Fibroblast of skin of right quadriceps (primary cell): ENCODE measurements around the gene LRMDA.
"Not testable (repeated sequence)": the region's sequence is repeated elsewhere in the genome, so short reads cannot be mapped to it uniquely, and the experiment has no call there.

ENCODE experiments used
- DNase-seq: peaks from one replicate; pipeline ENCODE4 v3.0.0-alpha.2; 2013

LRMDA gene

DNA sequence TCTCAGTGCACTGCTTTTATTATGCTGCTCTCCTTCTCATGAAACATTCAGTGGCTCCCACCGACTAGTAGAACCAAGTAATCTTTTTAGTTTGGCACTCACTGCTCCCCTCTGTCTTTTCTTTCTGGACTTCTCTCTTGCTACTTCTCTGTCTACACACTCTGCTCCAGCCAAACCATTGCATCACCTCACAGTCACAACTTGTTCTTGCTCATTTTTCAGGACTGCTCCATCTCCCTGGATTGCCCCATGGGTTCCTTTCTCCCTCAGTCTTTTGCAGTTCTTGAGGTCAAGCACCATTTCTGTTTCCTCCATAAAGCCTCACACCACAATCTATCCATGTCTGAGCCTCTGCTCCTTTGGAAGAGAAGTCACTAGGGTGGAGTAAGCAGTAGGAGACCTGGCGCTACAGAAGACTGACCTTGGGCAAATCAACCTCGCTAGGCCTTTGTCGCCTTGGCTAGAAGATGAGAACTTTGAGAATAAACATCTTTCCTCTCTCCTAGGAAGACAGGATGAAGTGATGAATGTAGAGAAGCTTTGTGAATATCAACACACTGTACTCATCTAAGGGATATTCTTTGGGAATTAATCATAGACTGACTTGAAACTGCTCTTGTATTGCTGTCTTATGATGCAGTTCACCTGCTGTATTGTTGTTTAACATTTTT is 186.2 kb downstream of the LRMDA start:
- no peak for DNase-seq

DNA sequence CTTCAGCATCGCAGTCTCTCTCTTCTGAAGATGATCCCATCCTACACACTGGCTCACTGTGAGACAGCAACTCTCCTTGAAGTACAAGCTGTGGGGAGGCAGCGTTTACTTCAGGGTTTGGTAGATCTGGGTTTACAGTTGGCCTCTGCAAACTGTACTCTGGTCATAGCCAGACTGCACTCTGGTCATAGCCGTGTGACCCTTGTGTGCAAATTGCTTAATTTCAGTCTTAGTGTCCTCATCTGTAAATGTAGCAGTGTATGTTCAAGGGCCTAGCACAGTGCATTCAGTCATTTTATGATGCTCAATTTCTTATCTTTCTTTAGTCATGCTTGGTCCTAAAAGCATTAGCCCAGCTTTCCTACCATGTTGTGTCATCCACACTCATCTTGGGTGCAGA is 188.2 kb downstream of the LRMDA start:
- DNase-seq, result no peak

DNA sequence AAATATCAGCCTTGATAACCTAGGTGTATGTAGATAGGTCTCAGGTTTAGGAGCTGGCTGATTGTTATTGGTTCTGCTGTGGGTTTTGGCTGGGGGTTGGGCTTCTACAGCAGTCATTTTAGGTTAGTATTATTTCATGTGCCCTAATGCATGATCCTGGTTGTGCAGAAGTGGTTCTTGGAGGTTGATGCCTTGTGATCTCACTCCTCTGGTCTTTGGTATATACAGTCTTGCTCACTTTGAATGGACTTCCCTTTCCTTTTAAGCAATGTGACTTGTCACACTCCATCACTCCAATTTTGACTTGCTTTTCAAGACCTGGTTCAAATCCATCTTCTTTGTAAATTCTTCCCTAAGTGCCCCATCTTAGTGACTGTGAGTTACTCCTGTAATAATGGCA is 188.9 kb downstream of the LRMDA start:
- no peak for DNase-seq

DNA sequence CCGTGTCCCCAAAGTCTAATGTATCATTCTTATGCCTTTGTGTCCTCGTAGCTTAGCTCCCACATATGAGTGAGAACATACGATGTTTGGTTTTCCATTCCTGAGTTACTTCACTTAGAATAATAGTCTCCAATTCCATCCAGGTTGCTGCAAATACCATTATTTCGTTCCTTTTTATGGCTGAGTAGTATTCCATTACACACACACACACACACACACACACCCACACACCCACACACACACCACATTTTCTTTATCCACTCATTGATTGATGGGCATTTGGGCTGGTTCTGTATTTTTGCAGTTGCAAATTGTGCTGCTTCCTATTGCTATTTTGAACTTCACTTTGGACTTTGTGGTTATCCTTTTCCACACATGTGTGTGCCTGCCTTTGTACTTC is 189.6 kb downstream of the LRMDA start:
- not testable (repeated sequence) for DNase-seq

DNA sequence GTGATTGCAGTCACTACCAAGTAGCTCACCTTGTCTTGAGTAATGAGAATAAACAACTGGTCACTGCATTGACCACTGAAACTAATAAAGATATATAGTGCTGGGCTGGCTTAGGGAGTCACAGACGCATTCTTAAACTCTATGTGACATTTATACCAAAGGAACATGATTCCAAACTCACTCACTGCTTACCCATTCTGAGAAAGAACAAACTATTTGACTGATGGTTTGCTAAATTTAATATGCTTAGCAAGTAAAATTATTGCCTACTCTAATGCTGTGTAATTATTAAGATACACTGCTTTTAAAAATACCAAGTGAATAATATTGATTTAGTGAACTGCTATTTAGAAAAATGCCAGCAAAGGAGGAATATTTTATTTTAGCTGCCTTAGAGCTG is 191.1 kb downstream of the LRMDA start:
- no peak for DNase-seq

DNA sequence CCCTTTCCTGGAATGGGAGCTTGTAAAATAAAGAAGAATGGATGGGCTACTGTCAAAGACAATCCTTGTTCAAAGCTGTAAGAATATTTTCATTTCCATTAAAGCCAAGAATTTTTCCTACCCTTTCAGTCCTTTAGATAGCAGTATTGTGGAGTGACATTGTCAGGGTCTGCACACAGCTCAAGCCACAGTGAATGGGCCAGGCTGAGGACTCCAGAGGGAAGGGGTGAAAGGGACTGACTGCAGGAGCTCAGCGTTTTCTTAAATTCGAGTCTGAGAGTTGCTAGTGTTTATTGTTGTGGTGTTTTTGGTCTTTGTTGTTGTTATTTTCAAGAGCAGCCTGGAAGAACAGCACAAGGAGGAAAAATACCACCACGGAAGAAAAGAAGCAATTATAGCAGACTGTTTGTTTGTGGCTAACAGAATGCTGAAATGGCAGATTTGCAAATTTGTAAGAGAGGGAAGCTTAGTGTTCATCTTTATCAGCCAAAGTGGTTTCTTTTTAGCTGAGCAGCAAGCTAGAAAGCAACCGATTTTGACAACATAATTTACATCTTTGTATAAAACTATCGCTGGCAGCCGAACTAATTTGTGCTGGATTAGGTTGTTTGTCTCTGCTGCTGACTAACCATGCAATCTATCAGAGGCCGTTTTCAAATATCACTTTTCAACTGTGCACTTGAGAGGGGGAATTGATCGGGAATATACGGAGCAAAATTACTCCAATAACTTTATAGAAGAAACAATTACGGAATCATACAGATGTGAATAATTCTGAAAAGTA is 192.1 kb downstream of the LRMDA start:
- DNase-seq, result no peak

DNA sequence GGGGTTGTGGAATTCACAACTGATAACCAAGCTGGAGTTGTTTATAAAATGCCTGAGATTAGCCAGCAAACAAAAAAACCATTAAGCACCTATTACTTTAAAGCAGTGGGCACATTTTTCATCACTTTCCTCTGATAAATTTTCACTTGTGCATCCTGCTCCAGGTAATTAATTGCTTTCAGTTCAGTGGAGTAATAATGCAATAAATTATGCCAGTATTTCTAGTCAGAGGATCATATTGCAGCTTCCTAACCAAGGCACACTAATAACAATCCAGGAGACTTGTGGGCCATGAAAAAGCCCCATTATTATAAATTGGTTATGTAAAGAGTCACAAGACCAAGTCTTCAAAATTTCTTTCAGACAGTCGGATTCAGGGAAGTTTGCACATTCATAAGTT is 193.2 kb downstream of the LRMDA start:
- no peak for DNase-seq

DNA sequence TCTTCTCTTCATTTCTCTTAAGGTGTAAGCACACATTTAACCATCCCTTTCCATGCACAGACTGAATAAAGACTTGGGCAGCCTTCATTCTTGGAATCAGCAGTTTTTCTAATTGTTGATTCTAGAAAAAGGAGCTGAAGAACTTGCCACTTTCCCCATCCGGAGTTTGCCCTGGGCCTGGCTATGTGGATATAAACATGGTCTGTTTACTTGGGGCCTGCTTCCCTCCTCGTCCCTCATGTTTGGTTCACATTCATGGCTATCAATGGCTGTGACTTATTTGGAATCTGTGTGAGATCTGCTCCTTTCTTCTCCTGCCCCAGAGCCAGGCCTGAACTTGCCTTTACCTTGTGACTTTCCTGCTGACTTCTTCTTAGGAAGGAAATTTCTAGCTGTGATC is 199.3 kb downstream of the LRMDA start:
- DNase-seq, result no peak

DNA sequence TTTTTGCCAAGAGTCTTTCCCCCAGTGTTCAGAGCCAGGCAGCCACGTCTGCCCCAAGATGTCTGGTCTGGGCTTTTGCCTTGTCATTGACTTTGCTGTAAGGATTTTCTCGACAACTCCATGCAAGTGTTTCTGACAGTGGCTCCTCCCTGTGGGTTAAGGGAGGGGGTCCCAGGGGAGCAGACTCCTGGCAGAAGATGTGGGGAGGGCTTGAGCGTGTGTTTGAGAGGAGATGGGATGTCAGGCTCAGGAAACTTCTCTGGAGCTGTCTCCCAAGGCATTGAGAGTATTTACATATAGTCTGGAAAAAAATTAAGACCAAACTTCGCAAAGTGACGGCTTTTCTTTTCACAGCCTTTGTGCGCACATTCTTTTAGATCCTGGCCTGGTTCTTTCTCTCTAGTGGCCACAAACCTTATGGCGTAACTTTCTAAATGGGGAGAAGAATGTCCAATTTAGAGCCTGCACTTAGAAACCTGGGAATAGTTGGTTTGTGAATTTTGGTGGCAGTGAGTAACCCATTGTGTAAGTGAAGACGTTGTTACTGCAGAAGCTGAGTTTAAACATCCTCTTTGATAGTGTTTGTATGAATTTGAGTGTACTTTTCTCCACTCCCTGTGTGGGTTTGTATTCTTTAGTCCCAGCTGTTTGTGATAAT is 201.5 kb downstream of the LRMDA start:
- DNase-seq, result peak; percentile 65

DNA sequence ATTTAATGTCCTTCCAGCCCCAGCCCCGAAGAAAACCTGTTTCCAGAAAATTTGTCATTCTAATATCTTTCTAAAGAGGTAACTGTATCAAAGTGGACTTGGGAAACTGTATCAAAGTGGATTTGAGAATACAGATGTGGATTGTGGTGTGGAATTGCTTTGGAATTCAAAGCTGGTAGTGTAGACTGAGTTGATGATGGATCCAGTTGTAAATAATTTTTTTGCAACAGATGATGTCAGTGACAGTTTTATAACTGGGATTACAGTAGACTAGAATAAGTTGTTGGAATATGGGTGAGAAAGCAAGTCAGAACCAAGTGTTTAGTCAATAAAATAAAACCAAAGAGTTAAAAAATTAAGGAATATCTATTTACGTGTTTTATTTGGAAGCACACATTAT is 202.1 kb downstream of the LRMDA start:
- DNase-seq, result peak; percentile 28

DNA sequence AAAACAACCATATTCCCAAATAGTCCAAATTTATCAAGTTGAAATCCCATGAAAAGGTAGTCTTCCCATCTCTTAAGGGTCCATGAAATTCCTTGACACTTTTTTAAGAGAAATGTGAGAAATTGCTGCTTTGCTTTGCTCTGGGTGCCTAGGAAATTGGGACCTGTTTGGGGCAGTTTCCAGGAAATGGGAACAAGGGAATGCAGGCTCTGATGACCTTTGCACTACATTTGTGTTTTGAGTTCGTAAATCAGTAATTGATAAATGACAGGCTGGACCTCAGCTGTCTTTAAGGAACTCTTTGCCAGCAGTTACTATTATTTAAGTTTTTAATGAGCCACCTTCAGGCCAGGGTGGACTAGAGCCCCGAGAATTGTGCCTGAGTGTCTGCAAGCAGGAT is 203.5 kb downstream of the LRMDA start:
- no peak for DNase-seq

DNA sequence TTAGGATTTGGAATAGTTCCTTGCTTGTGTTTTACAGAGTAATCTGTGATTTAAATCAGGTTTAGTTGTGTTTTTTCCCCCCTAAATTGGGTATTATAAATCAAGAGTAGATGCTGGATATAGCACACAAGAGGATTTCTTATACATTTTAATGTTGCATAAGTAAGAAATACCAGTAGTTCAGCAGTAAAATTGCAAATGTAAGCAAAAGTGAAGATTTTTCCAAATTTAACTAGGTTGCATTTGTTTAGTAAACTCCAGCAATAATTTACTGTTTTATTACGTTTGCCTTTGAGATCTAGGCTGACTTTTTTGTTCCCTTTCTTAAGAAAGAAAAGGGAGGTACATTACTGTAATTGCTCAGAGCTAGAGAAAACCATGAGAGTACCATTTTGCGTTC is 207.3 kb downstream of the LRMDA start:
- no peak for DNase-seq

DNA sequence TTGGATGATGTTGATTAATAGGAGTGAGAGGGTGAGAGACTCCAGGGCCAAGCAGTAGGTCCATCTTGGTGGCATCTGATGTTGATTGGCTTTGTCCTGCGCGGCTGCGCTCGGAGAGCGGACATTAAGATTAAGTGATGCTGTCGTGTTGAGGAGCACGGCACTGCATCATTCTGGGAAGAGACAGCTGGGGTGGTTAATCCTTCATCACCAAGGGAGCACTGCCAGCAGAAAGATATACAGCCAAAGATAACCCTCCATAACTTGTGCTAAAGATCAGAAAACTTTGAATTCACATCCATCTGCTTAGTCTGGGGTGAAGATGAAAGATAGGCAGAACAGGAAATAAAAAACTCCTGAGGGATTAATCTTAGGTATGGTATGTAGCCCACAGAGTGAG is 208.3 kb downstream of the LRMDA start:
- peak; percentile 36 for DNase-seq

DNA sequence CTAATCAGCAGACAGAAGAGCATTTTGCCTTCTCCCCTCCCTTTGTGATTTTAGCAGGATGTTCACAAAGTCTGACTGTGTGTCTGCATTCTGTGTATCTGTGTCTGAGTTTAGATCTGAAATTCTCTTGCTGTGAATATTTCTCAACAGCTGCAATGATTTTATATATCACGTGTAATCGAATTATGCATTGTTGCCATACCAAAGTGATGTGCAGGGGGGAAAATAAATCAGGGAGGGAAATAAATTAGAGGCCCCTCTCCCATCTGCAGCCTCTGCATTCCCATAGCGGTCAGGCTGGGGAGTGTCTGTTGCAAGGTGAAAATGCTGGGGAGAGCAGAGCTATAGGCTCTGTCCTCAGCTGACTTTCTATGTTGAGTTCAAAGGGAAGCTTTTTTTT is 209.0 kb downstream of the LRMDA start:
- peak; percentile 67 for DNase-seq

DNA sequence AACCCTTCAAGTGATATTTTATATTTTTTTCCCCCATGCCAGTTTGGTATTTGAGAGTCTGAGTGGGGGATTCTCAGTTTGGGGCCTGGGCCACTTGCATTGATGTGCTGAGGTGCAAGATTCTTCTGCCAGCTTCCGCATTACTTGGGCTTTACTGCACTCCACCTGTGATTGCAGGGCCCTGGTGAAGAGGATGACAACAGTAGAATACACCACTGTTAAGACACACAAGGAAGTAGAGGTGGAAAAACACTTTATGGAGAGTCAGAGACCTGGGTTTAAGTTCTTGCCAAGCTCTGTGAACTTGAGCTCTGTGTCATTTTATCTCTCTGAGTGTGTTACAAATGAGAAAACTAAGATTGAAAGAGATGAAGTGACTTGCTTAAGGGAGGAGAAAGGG is 209.4 kb downstream of the LRMDA start:
- DNase-seq, result no peak

DNA sequence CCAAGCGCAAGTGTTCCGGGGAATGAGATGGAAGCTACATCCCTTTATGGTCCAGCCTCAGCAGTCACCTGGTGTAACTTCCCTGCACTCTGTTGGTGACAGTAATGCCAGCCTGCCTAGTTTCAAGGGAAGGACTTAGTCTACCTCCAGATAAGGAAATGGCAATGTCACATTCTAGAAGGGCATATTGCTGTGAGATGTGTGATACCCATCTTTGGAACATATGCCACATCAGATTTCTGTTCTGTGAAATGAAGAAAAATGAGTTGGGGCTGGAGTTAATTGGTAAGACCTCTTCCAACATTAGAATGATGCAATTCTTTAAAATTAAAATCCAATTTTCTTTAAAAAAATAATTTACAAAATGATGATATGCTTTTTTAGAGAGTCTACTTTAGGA is 212.0 kb downstream of the LRMDA start:
- DNase-seq, result no peak

DNA sequence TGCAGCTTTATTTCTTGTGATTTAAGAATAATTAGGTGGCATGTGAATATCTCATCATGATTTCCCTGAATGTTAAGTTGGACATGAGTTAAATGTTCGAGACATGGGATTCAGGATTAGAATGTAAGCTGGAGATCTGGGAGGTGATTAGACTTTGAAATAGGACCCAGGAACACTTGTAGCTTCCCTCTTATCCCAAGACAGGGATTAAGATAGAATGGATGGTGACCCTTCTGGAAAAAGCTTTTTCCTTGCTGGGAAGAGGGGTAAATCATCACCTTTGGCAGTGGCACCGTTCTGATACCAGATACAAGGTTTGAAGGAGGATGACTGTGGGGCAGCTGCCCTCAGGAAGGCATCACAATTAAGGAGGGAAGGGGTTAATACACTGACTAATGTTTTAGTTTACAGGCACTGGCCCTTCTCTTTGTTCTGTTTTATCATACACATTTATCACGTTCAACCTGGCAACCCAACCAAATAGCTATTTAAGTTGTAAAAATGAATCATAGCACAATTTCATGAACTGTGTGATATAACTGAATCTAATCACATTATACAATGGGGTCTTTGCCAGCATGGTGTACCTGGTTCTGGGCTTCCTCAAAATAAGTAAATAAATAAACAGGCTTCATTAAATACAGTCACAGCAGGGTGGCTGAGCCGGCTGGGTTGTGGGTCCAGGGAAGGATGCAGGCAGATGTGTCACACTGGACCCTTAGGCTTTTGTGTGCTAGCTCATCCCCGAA is 212.7 kb downstream of the LRMDA start:
- DNase-seq, result no peak

DNA sequence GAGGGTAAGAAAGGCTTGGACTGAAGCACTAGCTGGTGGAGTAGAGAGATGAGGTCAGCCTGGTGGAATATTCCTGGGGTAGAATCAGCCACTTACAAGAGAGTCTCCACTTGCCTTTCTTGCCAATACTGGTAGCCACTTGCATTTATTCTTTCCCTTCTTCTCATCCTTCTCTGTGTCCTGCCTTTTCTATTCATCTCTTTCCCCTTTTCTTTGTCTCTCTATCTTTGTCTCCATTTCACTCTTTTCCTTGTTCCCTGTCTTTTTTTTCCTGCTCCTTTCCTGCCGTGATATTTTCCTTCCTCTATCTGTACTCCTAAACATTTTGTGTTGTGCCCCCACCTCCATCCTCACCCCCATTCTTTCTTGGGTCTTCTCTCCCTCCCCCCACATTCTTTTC is 214.3 kb downstream of the LRMDA start:
- no peak for DNase-seq

DNA sequence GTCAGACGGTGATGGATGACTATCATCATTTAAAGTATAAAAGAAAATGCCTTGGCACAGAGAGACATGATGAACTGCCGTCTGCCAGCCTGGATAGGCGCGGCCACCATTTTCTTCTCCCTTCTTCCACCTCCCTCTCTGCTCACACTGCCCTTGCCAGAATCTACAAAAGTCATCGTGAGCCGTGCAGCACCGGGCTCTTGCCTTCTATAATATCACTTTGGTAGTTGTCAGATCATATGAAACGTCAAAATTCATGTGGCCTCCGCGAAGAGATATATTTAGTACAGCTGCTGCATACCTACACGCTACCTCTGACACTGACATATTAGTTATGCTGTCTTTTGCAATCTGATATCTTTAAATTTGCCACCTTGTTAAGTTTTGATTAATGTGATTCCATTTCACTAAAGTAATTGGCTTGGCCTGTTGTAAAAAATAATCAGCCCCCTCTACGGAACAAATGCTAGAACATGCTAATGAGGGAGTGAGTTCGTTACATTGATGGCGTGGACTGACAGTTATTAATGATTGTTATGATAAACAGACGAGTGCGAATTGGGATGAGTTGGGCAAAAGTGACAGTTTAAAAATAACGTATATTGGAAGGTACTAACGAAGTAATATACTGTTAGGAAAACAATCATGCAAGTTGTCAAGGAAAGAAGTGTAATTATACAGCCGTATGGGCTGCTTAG is 214.9 kb downstream of the LRMDA start:
- DNase-seq, result no peak

DNA sequence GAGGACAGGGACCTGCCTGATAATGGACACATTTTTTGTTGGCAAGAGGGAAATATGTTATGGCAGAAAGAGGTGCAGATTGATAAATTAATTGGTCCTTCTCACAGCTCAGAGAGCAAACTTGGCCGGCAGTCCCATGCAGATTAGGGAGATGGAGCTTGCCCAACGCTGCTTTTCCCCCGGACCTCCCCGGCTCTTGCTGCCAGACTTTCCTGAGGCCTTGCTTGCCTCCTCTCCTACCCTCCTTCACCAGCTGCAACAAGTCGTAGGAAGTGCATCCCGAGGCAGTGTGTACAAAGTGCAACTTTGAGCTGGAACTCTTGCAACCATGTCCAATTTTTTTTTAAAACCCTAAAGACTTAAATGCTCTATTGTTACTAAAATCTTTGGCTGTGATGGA is 215.5 kb downstream of the LRMDA start:
- no peak for DNase-seq

DNA sequence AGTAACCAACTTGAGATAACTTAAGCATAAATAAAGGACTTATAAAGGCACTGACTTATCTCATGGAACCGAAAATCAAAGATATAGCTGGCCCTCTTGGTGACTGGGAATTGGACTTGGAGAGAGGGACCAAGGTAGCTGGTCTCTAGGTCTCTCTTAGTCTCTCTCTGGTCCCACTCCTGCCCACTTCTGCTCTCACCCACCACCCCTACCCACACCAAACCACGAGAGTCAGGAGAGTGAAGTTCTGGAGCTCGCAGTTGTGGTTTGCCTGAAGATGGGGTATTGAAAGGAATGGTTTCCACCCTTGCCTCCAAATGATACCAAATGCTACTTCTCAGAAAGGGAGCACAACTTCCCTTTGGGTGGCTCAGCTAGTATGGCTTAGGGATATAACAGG is 216.3 kb downstream of the LRMDA start:
- no peak for DNase-seq

DNA sequence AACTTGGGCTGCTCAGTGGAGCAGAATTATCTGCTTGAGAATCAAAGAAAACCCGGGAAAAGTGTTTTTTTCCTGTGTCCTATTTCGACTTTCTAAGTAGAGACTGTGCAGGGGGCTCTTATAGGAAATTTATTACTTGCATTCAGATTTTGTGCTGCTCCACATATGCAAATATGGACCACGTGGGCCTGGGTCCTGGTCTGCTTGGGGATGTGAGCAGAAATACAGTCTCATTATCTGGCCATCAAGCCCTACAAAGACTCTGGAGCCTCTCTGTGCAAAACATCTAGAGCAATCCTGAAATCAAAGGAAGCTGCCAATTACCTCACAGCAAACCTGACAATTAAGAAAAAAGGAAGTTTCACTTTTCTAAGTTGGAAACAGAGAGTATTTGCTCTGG is 216.9 kb downstream of the LRMDA start:
- DNase-seq, result no peak

DNA sequence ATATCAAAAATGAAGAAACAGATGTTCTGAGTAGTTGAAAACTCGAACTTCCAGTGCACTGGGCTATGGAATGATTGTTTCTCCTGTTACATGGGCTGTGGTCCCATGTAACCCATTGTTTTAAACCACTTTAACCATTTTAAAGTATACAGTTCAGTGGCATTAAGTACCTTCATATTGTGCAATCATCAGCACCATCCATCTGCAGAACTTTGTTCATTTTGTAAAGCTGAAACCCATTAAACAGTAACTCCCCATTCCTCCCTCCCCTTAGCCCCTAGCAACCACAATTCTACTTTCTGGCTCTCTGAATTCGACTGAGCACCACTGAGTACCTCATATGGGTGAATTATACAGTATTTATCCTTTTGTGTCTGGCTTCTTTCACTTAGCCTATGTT is 217.4 kb downstream of the LRMDA start:
- no peak for DNase-seq
